ENCODE results near the gene PRPSAP1.

- TF ChIP-seq REST (IDR thresholded peaks at IDR 0.05; ENCODE audit: insufficient read depth in 1 of 2, low read depth in 2 of 2, low read length in 2 of 2) (no peak), TAF1 (IDR thresholded peaks at IDR 0.05; ENCODE audit: borderline replicate concordance, insufficient read depth, low read length) (no peak)
Measured at GRCh38 chr17:76345377-76345974, 8.2 kb downstream of the PRPSAP1 start.
